Fibroblast of villous mesenchyme (primary cell): Measurements from ENCODE around the gene SLC7A14. TPM values are rescaled to one million over a fixed set of nuclear protein-coding genes. Genes with fewer than 3 reads are reported as not detected.

Source experiments
- DNase-seq: peaks from one replicate; pipeline ENCODE4 v3.0.0-alpha.2; 2010; ENCODE audit warnings: low read depth
- H3K4me3 ChIP-seq: 2 replicates; pipeline ENCODE4 v1.5.1; 2011; ENCODE audit warnings: low read depth, mild to moderate bottlenecking, low read length
- total RNA-seq: library from RNA; depleted of rRNA; stranded (reverse); fragments of >200 nt; gene quantifications from 2 replicates; pipeline ENCODE4 v1.2.3, GENCODE V29; 2012
- TF ChIP-seq, protein P1 (sequence below): IDR thresholded peaks from 2 replicates; pipeline ENCODE4 v1.5.1; 2012; ENCODE audit warnings: low read depth, mild to moderate bottlenecking, low read length; ENCODE audit not compliant: insufficient read depth

SLC7A14 gene
- total RNA-seq, 1 donor: 2.2 TPM

DNA sequence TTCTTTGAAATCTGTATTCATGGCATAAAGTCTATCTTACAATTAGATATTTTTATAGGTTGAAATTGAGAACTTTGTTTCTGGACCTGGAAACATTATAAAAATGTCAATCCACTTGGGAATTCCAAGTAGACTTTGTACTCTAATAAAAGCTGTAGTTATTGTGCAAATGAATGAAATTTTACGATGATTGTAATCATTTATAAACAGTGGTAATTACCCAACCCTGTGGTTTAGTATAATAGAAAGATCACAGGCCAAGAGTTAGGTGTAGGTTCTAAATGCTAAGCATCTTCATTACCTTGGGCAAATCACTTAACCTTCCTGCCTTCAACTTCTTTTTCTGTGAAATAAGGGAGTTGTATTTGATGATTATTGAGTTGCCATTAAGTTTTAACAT is 13.2 kb upstream of the SLC7A14 start:
- H3K4me3 ChIP-seq: no peak overlapping the region
- TF ChIP-seq, protein P1, sequence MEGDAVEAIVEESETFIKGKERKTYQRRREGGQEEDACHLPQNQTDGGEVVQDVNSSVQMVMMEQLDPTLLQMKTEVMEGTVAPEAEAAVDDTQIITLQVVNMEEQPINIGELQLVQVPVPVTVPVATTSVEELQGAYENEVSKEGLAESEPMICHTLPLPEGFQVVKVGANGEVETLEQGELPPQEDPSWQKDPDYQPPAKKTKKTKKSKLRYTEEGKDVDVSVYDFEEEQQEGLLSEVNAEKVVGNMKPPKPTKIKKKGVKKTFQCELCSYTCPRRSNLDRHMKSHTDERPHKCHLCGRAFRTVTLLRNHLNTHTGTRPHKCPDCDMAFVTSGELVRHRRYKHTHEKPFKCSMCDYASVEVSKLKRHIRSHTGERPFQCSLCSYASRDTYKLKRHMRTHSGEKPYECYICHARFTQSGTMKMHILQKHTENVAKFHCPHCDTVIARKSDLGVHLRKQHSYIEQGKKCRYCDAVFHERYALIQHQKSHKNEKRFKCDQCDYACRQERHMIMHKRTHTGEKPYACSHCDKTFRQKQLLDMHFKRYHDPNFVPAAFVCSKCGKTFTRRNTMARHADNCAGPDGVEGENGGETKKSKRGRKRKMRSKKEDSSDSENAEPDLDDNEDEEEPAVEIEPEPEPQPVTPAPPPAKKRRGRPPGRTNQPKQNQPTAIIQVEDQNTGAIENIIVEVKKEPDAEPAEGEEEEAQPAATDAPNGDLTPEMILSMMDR: no peak
- no peak for DNase-seq

DNA sequence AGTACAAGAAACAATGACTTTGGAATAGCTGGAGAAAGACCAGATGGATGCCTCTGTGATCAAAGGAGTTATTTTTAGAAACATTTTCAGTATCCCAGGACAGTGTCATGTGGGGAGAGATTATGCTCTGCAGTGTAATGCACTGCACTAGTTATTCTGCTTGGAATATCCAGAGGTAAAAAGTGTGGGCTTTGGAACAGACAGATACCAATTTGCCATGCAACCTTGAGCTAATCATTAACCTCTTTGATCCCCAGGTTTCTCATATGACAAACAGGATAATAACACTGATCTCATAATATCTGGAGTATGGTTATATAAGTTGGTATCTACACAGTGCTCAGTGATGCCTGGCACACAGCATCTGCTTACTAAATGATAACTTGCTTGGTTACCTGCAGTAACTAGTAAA is 12.2 kb upstream of the SLC7A14 start:
- no peak for DNase-seq
- H3K4me3 ChIP-seq: no peak overlapping the region
- TF ChIP-seq, protein P1: no peak

DNA sequence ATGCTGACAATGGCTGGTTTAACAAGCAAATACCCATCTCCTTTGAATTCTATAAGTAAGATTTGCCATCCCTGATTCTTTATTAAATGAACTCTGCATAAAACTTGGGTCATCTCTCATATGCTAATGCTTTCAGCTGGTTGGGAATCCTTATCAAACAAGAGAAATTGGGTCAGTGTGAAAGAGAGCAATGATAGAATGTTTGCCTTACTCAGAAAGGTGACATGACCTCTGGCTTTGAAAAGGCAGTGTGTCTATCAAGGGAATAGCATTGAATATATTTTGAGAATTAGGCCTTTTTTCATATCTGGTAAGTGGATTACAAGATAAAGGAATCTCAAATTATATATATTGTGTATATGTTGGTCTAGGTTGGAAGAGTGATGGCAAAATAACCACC is 8.7 kb upstream of the SLC7A14 start:
- no peak for DNase-seq
- TF ChIP-seq, protein P1: no peak
- H3K4me3 ChIP-seq: no peak overlapping the region

DNA sequence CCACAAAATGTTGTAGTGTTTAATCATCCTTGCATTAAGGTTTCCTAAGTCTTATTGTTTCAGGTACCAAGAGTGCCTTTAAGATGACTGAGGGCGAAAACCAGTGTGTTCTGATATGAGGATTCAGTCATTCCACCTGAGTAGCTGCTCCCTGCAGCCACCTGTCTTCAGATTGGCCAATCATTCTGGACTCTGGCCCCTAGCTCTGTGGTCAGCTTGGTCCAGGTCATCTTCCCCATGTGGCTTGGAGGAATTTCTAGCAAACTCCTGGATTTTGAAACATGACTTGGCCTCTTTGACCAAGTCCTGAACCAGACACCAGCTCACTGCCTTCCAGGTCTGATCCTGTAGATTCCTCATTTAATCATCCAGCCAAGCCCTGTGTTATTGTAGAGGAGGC is 7.8 kb upstream of the SLC7A14 start:
- no peak overlapping the region for H3K4me3 ChIP-seq

DNA sequence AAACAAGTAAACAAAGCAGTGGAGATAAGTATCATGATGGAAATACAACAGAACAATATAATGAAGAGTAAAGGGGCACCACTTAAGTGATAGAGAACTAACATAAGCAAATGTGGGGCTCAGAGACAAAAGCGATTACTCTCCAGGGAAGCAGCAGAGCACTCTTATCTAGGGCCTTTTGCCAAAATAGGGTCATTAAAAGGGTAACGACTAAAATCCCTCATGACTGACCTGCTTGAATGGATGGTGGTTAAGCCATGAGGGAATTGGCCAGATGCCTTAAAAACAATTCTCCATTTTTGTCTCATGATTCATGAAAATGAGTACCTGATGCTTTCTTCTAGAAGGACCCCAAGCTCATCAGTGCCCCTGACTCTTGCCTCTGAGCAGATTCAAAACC is 3.2 kb upstream of the SLC7A14 start:
- no peak for DNase-seq
- TF ChIP-seq, protein P1: no peak
- no peak overlapping the region for H3K4me3 ChIP-seq

More for the DNA sequence above, 7.8 kb upstream of the SLC7A14 start:
- TF ChIP-seq, protein P1: no peak
- DNase-seq: no peak

DNA sequence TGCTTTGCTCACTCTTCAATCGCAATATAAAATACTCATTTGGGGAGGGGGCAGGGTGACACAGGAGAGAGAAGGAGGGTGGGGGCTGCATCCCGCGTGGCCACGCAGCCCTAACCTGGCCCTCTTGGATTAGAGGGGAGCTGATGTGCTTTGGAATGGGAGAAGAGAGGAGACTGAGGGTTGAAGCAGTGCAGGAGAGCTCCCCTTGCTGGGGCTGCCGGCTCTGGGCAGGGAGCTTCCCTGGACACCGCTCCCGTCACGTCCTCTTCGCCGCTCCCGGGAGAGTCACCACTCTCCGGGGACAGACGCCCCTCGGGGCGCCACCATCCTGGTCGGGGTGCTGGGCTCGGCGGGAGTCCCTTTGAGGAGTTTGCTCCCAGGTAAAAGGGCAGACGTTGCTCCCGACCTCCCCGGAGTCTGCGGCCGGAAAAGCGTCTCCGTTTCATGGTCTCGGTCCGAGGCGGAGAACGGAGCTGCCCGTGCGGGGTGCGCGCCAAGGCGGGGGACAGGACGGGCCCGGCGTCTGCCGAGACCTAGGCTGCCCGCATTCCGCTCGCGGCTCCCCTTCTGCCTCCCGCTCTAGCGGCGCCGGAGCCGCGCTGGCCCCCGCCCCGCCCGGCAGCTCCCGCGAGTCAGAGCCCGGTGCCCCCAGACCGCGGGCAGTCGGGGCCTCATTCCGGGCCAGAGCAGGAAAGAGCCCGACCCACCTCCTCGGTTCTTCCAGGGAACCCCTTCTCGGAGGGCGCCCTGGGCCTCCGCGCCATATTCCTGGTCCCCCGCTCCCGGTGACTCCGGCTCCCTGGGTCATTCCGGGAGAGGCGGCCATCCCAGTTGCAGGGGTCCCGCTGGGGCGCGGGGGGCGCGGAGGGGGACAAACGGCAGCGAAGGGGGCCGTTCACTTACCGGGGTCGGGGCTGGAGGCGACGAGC is 603 bp downstream of the SLC7A14 start:
- TF ChIP-seq, protein P1: no peak
- peak overlapping the region; percentile 41 for H3K4me3 ChIP-seq
- no peak for DNase-seq
